Parathyroid adenoma (tissue), 2 donors: ENCODE results near the gene PGS1.

ENCODE experiments used
- H2AFZ ChIP-seq: fragments of 300-600 bp; sonication (generic); one replicate; pipeline ENCODE4 v1.7.0; 2017; ENCODE audit warnings: antibody characterized with exemption, mild to moderate bottlenecking
- H3K27ac ChIP-seq: fragments of 300-600 bp; sonication (generic); one replicate; pipeline ENCODE4 v1.7.0; 2017
- H3K27me3 ChIP-seq: fragments of 300-600 bp; sonication (generic); one replicate; pipeline ENCODE4 v1.7.0; 2017; ENCODE audit warnings: low read length; ENCODE audit not compliant: control insufficient read depth, insufficient read depth
- H3K36me3 ChIP-seq: fragments of 300-600 bp; sonication (generic); one replicate; pipeline ENCODE4 v1.7.0; 2017; ENCODE audit warnings: low read length; ENCODE audit not compliant: control insufficient read depth, insufficient read depth
- H3K4me1 ChIP-seq: fragments of 300-600 bp; sonication (generic); one replicate; pipeline ENCODE4 v1.7.0; 2017; ENCODE audit warnings: control low read depth
- H3K4me2 ChIP-seq: fragments of 300-600 bp; sonication (generic); one replicate; pipeline ENCODE4 v1.7.0; 2017; ENCODE audit warnings: low read length
- H3K4me3 ChIP-seq: fragments of 300-600 bp; sonication (generic); one replicate; pipeline ENCODE4 v1.7.0; 2017; ENCODE audit warnings: low read depth, low read length
- H3K79me2 ChIP-seq: fragments of 300-600 bp; sonication (generic); one replicate; pipeline ENCODE4 v1.7.0; 2017; ENCODE audit warnings: control low read depth
- H3K9ac ChIP-seq: fragments of 300-600 bp; sonication (generic); one replicate; pipeline ENCODE4 v1.7.0; 2017; ENCODE audit warnings: mild to moderate bottlenecking
- H3K9me3 ChIP-seq: fragments of 300-600 bp; sonication (generic); one replicate; pipeline ENCODE4 v1.7.0; 2017; ENCODE audit warnings: low read length; ENCODE audit not compliant: control insufficient read depth
- TF ChIP-seq, protein P1 (sequence below): fragments of 300-600 bp; sonication (generic); IDR thresholded peaks from one replicate; pipeline ENCODE4 v1.7.0; 2017; ENCODE audit warnings: antibody characterized with exemption, mild to moderate bottlenecking
- donor health status: primary hyperparathyroidism.

The PGS1 gene

DNA sequence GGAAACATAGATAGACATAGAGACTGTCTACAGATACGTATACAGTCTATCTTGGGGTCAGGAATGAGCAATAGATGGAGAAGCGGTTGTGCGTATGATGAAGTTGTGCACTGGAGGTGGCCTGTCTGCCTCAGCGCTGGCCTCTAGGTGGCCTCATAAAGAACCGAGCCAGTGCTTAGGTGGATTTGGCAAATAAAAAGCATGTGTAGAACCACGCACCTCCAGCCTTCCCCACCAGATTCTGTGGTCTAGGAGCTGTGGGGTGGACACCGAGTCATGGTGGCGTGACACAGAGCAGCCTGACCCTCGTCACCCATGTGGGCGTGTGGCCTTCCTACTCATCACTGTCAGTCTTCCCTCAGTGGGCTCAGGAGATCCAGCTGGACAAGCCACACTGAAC lies 34.0 kb downstream of the PGS1 start:
- H3K27ac ChIP-seq: no peak overlapping the region
- H3K4me3 ChIP-seq: no peak overlapping the region
- no peak overlapping the region for H2AFZ ChIP-seq
- H3K79me2 ChIP-seq: peaks cover 21% of the 10 kb centered on the region
- H3K4me2 ChIP-seq: no peak overlapping the region
- H3K9me3 ChIP-seq: no peaks in the 10 kb centered on the region
- H3K9ac ChIP-seq: no peak overlapping the region
- H3K27me3 ChIP-seq: no peaks in the 10 kb centered on the region
- TF ChIP-seq, protein P1, sequence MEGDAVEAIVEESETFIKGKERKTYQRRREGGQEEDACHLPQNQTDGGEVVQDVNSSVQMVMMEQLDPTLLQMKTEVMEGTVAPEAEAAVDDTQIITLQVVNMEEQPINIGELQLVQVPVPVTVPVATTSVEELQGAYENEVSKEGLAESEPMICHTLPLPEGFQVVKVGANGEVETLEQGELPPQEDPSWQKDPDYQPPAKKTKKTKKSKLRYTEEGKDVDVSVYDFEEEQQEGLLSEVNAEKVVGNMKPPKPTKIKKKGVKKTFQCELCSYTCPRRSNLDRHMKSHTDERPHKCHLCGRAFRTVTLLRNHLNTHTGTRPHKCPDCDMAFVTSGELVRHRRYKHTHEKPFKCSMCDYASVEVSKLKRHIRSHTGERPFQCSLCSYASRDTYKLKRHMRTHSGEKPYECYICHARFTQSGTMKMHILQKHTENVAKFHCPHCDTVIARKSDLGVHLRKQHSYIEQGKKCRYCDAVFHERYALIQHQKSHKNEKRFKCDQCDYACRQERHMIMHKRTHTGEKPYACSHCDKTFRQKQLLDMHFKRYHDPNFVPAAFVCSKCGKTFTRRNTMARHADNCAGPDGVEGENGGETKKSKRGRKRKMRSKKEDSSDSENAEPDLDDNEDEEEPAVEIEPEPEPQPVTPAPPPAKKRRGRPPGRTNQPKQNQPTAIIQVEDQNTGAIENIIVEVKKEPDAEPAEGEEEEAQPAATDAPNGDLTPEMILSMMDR: no peak
- no peaks in the 10 kb centered on the region for H3K36me3 ChIP-seq
- H3K4me1 ChIP-seq: peaks cover 3% of the 10 kb centered on the region

DNA sequence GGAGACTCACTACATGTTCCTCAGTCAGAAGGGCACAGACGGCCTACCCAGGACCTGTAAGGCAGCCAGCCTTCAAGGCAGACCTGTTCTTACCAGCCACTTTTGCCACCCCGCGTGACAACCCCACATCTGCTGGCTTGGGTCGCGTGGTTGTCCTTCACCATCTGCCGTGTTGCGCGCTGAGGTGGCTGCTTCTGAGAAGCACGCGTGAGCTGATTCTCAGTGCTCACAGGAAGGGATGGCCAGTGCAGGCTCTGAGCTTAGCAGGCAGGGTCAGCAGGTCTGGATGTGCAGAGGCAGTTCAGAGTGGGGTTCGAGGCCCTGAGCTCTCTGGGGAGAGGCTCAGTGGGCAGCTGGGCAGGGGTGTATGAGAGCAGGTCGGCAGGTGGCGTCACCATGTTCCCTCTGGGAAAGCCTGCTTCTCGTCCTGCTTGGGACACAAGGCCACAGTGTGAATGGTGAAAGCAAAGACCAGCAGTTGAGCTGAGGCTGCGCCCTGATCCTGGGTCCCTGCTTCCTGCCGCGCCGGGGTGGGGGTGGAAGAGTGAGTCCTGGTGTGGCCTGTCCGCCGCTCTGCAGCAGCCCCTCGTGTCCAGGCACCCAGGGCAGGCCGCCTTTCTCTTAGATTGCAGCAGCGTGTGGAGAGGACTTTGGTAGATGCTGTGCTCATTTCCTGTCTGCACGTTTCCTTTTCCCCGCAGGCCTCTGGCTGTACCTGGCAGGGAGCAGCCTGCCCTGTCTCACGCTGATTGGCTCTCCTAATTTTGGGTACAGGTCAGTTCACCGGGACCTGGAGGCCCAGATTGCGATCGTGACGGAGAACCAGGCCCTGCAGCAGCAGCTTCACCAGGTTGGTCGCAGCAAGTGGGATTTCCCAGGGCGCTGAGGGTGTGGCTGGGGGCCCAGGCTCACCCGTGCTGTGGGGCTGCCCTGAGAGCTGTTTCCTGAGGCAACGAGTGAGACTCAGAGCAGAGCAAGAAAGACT lies 36.0 kb downstream of the PGS1 start:
- H2AFZ ChIP-seq: no peak overlapping the region
- no peaks in the 10 kb centered on the region for H3K36me3 ChIP-seq
- H3K27me3 ChIP-seq: no peaks in the 10 kb centered on the region
- H3K9ac ChIP-seq: no peak overlapping the region
- H3K79me2 ChIP-seq: peaks cover 10% of the 10 kb centered on the region
- TF ChIP-seq, protein P1: no peak
- peak overlapping the region; percentile 75 for H3K27ac ChIP-seq
- H3K4me1 ChIP-seq: no peaks in the 10 kb centered on the region
- no peaks in the 10 kb centered on the region for H3K9me3 ChIP-seq
- no peak overlapping the region for H3K4me2 ChIP-seq
- H3K4me3 ChIP-seq: no peak overlapping the region

DNA sequence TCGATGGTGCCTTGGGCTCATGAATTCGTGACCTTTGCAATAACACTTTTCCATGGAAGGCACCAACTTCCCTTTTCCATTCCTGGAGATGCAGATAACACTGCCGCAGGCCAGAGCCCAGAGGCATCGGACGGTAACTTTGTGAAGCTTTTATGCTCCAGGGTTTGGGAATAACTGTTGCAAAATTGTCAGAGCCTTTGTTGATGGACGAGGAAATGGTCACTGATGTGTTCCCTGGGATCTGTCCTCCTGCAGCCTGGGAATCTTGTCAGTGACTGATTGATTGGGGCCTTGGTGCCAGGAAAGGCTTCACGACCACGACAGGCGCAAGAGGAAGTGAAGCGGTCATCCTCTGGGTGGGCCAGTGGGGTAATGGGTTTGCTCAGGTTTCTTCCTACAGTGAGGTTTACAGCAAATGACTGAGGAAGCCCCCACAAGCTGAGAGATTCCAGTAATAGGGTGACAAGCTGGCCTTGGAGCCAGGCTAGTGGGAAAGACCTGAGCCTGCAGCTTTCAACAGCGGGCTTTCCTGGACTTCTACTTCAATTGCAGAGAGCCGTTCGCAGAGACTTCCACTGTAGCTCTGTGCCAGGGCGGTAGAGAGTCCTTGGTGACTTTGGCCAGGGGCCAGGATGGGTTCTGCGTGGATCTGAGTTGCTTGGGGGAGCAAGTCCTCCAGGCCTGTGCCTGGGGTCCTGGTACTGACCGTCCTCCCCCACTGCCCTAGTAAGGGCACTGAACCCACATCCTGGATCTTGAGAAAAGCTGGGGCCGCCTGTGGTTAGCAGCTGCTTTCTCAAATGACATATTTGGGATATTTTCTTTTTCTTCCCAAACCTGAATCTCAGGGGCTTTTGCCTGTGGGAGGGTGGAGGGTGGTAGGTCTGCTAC lies 37.6 kb downstream of the PGS1 start:
- TF ChIP-seq, protein P1: no peak
- H3K9ac ChIP-seq: no peak overlapping the region
- no peak overlapping the region for H2AFZ ChIP-seq
- H3K27ac ChIP-seq: peak overlapping the region; percentile 75
- H3K36me3 ChIP-seq: no peaks in the 10 kb centered on the region
- no peaks in the 10 kb centered on the region for H3K27me3 ChIP-seq
- H3K9me3 ChIP-seq: no peaks in the 10 kb centered on the region
- H3K4me1 ChIP-seq: no peaks in the 10 kb centered on the region
- H3K79me2 ChIP-seq: peaks cover 4% of the 10 kb centered on the region
- no peak overlapping the region for H3K4me3 ChIP-seq
- H3K4me2 ChIP-seq: no peak overlapping the region

DNA sequence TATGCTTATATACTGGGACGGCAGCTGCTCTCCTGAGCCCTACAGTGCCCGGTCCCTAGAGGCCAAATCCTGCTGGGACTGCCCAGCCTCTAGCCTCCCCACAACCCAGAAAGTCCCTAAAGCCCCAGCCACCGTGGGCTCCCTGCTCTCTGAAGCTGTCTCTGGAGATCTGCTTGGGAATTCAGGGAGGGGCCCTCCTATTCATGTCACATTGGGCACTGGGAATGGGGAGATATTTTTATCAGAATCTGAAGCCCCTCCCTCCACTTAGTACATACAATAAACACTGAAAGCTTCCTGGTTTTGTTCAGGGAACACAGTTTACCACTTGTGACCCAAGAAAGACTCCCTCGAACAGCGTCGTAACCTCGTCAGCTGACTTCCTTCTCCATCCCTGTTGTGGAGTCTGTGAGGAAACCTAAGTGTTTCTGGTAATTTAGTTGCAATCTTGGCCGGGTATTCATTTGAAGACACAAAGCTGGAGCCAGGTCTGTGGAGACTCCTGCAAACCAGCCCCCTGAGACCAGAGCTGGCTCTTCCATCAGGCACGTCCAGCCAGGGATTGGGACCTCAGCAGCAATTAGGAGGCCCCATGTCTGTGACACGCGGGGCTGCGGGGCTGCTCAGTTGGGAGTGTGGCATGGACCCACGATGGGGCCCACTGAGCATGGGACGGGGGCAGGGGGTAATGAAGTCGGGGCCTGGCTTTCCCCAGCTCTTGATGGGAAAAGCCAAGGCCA lies 38.5 kb downstream of the PGS1 start:
- H2AFZ ChIP-seq: no peak overlapping the region
- no peak overlapping the region for H3K9ac ChIP-seq
- no peaks in the 10 kb centered on the region for H3K9me3 ChIP-seq
- H3K27ac ChIP-seq: peak overlapping the region; percentile 75
- TF ChIP-seq, protein P1: no peak
- no peak overlapping the region for H3K4me3 ChIP-seq
- H3K27me3 ChIP-seq: no peaks in the 10 kb centered on the region
- no peak overlapping the region for H3K4me2 ChIP-seq
- no peaks in the 10 kb centered on the region for H3K4me1 ChIP-seq
- H3K36me3 ChIP-seq: no peaks in the 10 kb centered on the region
- H3K79me2 ChIP-seq: peaks cover 3% of the 10 kb centered on the region
